ENCODE results near the gene PLA2G12A. TPM values are rescaled to one million over a fixed set of nuclear protein-coding genes. Genes with fewer than 3 reads are reported as not detected.

The PLA2G12A gene
- total RNA-seq, 1 experiment from 2014 or later: 36.3 TPM

DNA sequence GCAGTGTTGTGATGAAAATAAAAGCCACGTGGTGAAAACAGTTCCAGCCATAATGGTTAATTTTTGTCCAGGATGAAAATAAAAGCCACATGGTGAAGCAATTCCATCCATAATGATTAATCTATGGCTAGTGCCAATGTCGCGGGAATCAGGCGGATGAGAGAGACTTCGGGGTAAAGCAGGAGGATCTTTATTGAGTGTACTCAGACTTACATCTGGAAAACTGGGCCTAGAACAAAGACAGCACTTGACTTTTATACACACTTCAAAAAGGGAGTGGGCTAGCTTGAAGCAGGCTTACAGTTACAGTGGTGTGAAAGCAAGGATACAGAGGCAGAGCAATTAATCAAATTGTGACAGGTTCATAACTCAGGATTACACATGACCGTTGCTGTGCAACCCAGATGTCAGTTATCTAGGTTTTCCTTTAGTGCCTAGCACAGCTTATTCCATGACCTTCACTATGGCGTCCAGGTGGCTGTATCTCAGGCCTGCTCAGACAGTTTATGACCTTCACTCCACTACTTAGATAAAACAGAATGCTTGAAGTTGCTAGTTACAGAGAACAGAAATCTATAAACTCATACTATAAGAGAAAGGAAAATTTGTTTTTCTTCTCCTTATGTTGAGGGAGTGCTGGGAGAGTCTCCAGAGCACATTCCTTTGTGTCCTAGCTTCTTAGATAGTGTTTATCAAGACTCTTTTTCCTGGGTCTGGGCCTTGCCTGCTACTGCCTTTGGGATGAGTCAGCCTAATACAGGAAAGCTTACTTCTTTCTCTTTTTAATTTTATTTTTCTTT is 5.9 kb upstream of the PLA2G12A start:
- DNase-seq: no peak
- intact Hi-C loops (cut with micrococcal nuclease; ENCODE audit: unreplicated experiment): no loop called here
- peaks cover under 1% of the 10 kb centered on the region; the same call in 1 of the 2 replicates for H3F3A ChIP-seq (ENCODE audit: insufficient read depth, low read depth)
- BruUV-seq (replicated peaks): no TSS peak
- H3K4me1 ChIP-seq (replicated peaks; ENCODE audit: insufficient read depth): no peaks in the 10 kb centered on the region
- H3K27me3 ChIP-seq (ENCODE audit: insufficient read depth, low read depth): no peaks in the 10 kb centered on the region
- no peaks in the 10 kb centered on the region for H3K9me3 ChIP-seq (ENCODE audit: insufficient read depth, low read depth)
- CTCF ChIA-PET: no interaction called here
- POLR2A ChIA-PET (ENCODE audit: unreplicated experiment): no interaction called here
- H3K4me2 ChIP-seq: no peak overlapping the region
- no peaks in the 10 kb centered on the region for H3K9me2 ChIP-seq (ENCODE audit: insufficient read depth)
- TF ChIP-seq EZH2 (IDR thresholded peaks at IDR 0.05; ENCODE audit: low read depth): no peak
- TF ChIP-seq, protein P1, sequence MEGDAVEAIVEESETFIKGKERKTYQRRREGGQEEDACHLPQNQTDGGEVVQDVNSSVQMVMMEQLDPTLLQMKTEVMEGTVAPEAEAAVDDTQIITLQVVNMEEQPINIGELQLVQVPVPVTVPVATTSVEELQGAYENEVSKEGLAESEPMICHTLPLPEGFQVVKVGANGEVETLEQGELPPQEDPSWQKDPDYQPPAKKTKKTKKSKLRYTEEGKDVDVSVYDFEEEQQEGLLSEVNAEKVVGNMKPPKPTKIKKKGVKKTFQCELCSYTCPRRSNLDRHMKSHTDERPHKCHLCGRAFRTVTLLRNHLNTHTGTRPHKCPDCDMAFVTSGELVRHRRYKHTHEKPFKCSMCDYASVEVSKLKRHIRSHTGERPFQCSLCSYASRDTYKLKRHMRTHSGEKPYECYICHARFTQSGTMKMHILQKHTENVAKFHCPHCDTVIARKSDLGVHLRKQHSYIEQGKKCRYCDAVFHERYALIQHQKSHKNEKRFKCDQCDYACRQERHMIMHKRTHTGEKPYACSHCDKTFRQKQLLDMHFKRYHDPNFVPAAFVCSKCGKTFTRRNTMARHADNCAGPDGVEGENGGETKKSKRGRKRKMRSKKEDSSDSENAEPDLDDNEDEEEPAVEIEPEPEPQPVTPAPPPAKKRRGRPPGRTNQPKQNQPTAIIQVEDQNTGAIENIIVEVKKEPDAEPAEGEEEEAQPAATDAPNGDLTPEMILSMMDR (conservative IDR thresholded peaks at IDR 0.05): no peak
- no peaks in the 10 kb centered on the region for H3K36me3 ChIP-seq (ENCODE audit: low read depth)
- no peak overlapping the region for H2AFZ ChIP-seq
- no peaks in the 10 kb centered on the region for H3K79me2 ChIP-seq (ENCODE audit: low read depth)
- no peak overlapping the region for H3K4me3 ChIP-seq
- H3K27ac ChIP-seq: no peak overlapping the region
- no peaks in the 10 kb centered on the region for H4K20me1 ChIP-seq (ENCODE audit: insufficient read depth)

- H3K36me3 ChIP-seq (ENCODE audit: low read depth): no peaks in the 10 kb centered on the region
- no peak overlapping the region for H2AFZ ChIP-seq
- intact Hi-C loops (cut with micrococcal nuclease; ENCODE audit: unreplicated experiment): no loop called here
- no peak overlapping the region for H3K4me2 ChIP-seq
- H3K9me2 ChIP-seq (ENCODE audit: insufficient read depth): no peaks in the 10 kb centered on the region
- no peaks in the 10 kb centered on the region for H3K9me3 ChIP-seq (ENCODE audit: insufficient read depth, low read depth)
- no peak overlapping the region for H3K4me3 ChIP-seq
- no peaks in the 10 kb centered on the region for H3K4me1 ChIP-seq (replicated peaks; ENCODE audit: insufficient read depth)
- no peaks in the 10 kb centered on the region for H3K27me3 ChIP-seq (ENCODE audit: insufficient read depth, low read depth)
- H3K79me2 ChIP-seq (ENCODE audit: low read depth): peaks cover 8% of the 10 kb centered on the region
- H3K27ac ChIP-seq: no peak overlapping the region
- H4K20me1 ChIP-seq (ENCODE audit: insufficient read depth): no peaks in the 10 kb centered on the region
- no peak for TF ChIP-seq EZH2 (IDR thresholded peaks at IDR 0.05; ENCODE audit: low read depth)
- POLR2A ChIA-PET (ENCODE audit: unreplicated experiment): no interaction called here
- peaks cover 8% of the 10 kb centered on the region; the same call in 1 of the 2 replicates for H3F3A ChIP-seq (ENCODE audit: insufficient read depth, low read depth)
- CTCF ChIA-PET: no interaction called here
- no TSS peak for BruUV-seq (replicated peaks)
- no peak for DNase-seq
These were observed 3.9 kb upstream of the PLA2G12A start for GRCh38 chr4:109733728-109734127.

DNA sequence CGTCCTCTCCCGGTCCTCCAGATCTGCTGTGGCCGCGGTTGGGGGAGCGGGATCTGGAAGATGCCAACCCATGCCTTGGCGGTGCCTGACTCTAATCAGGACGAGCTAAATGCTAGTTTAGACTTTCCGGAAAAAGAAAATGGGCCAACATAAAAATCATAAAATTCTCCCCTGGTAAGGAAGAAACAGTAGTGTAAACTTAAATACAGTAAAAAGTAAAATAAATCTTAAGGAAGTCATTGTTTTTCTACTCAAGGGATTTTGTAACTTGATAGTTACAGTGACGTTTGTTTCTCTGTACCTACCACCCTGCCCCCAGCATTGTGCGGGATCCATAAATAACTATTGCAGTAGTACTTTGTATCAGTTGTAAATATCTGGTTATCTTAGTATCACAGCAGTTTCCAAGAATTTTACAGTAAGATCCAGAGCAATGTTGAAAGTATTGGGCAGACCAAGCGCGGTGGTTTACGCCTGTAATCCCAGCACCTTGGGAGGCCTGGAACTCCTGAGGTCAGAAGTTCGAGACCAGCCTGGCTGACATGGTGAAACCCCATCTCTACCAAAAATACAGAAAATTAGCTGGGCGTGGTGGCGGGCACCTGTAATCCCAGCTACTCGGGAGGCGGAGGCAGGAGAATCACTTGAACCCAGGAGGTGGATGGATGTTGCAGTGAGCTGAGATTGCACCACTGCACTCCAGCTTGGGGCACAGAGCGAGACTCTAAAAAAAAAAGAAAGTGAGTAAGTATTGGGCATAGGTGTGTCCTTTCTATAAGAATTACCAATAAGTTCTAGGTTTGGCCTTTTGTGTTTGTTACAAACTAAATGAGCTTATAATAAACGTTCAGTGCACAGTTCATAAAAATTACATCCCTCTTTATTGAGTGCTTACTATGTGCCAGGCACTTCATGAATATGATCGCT is 1.0 kb upstream of the PLA2G12A start:
- Histone ChIP-seq H3K27me3 (ENCODE audit: insufficient read depth, low read depth) (no peaks in the 10 kb centered on the region), H3K4me1 (replicated peaks; ENCODE audit: insufficient read depth) (peaks cover 9% of the 10 kb centered on the region), H3K79me2 (ENCODE audit: low read depth) (peaks cover 35% of the 10 kb centered on the region), H3F3A (ENCODE audit: insufficient read depth, low read depth) (peaks cover 8% of the 10 kb centered on the region; the same call in 1 of the 2 replicates), H3K4me3 (peak overlapping the region; percentile 72), H3K9me2 (ENCODE audit: insufficient read depth) (no peaks in the 10 kb centered on the region), H2AFZ (peak overlapping the region; percentile 100), H4K20me1 (ENCODE audit: insufficient read depth) (no peaks in the 10 kb centered on the region), H3K4me2 (peak overlapping the region; percentile 74), H3K9me3 (ENCODE audit: insufficient read depth, low read depth) (no peaks in the 10 kb centered on the region), H3K27ac (peak overlapping the region; percentile 40), H3K36me3 (ENCODE audit: low read depth) (no peaks in the 10 kb centered on the region)
- DNase-seq: no peak
- TF ChIP-seq, protein P1 (conservative IDR thresholded peaks at IDR 0.05): no peak
- TF ChIP-seq EZH2 (IDR thresholded peaks at IDR 0.05; ENCODE audit: low read depth): no peak
- ChIA-PET CTCF (no interaction called here), POLR2A (ENCODE audit: unreplicated experiment) (interaction anchor here (0.5 to 1.3 kb wide), 2 partner anchors 28 to 55 kb away, joined by 3 read pairs; partner anchors contain the start of gene CASP6)
- BruUV-seq (replicated peaks): TSS peak; percentile 98
- intact Hi-C loops (cut with micrococcal nuclease; ENCODE audit: unreplicated experiment): loop anchor here (1.0 kb wide), 1 partner anchor 84 kb away; the partner anchor contains the start of gene GAR1
